Large intestine (tissue), 3 donors: Measurements from ENCODE around the gene MAEL. TPM values are rescaled to one million over a fixed set of nuclear protein-coding genes. Genes with fewer than 3 reads are reported as not detected.

Experiments
- DNase-seq, 2 donors: peaks; one replicate each; pipeline versions ENCODE4 v3.0.0 to v3.0.0-alpha.2; 2013
- H3K27ac ChIP-seq: one replicate; pipeline ENCODE4 v1.5.1; 2013; ENCODE audit warnings: low read length
- H3K27me3 ChIP-seq: 2 replicates; pipeline ENCODE4 v1.6.1; 2013; ENCODE audit warnings: low read length; ENCODE audit not compliant: control insufficient read depth, insufficient read depth
- H3K36me3 ChIP-seq: 2 replicates; pipeline ENCODE4 v1.6.1; 2013; ENCODE audit warnings: low read length; ENCODE audit not compliant: control insufficient read depth, insufficient read depth
- H3K4me1 ChIP-seq: one replicate; pipeline ENCODE4 v1.6.1; 2013; ENCODE audit warnings: low read length; ENCODE audit not compliant: control insufficient read depth, insufficient read depth
- H3K4me3 ChIP-seq: one replicate; pipeline ENCODE4 v1.5.1; 2013; ENCODE audit warnings: low read length
- H3K9me3 ChIP-seq: one replicate; pipeline ENCODE4 v1.6.1; 2013; ENCODE audit warnings: mild to moderate bottlenecking, low read depth, low read length, moderate library complexity; ENCODE audit not compliant: control insufficient read depth
- WGBS: methylation state at CpG from one replicate; pipeline ENCODE4 v1.1.5; 2013; ENCODE audit warnings: low lambda C conversion rate; ENCODE audit not compliant: insufficient coverage; 5-methylcytosine and 5-hydroxymethylcytosine counted together
- polyA plus RNA-seq: library from polyadenylated mRNA; unstranded; fragments of 120-200 nt; gene quantifications from one replicate; pipeline ENCODE4 v1.2.1, GENCODE V29; 2013

MAEL gene
- polyA plus RNA-seq, 1 donor: 0.19 TPM

DNA sequence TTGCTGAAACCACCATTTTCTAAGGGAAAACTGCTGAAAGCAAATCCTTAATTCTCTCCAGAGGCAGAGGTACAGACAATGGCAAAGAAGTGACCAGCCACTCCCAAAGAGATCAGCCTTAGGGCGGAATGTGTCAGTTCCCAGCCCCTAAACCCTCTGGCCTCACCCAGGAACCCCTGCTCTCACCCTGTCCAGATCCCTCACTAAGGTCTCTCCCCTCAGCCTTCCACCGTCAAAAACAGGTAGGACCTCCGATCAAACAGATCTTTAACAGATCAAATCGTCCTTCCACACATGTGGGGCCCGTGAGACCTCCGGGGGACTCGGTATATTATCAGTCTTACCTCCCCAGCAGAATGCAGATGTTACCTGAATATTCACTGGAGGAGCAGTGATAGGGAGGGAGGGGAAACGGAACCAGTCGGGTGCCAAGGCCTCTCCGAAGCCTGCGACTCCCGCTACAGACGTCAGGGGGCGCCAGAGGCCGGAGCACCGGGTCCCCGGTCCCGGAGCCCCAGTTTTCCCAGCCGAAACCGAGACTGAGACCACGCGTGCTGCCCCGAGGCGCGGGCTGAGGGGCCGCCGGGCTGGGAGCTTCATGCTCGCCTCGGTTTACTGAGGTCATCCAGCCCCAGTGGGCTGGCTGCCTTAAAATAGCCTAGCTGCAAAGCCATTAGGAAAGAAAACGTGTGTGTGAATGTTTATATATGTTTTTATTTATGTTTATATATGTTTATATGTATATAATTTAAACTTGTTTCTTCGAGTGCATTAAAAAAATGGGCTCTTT, 77.4 kb downstream of the MAEL start:
- H3K27me3 ChIP-seq: no peaks in the 10 kb centered on the region
- WGBS: 17% methylated on average over 1 of the region's 31 CpGs
- no peak overlapping the region for H3K27ac ChIP-seq
- peak; percentile 52 to 71 for DNase-seq
- peak overlapping the region; percentile 24 for H3K4me3 ChIP-seq
- H3K4me1 ChIP-seq: peaks cover 3% of the 10 kb centered on the region
- peaks cover 17% of the 10 kb centered on the region for H3K36me3 ChIP-seq
- no peaks in the 10 kb centered on the region for H3K9me3 ChIP-seq

GRCh38 chr1:167067904-167068303, 78.8 kb downstream of the MAEL start:
- Histone ChIP-seq H3K36me3 (peaks cover 12% of the 10 kb centered on the region), H3K4me1 (peaks cover 3% of the 10 kb centered on the region), H3K27me3 (no peaks in the 10 kb centered on the region), H3K4me3 (no peak overlapping the region), H3K27ac (no peak overlapping the region), H3K9me3 (no peaks in the 10 kb centered on the region)
- no peak for DNase-seq
- WGBS: no CpG with 5 or more reads among the region's 3 CpGs

GRCh38 chr1:167068761-167069160, 79.7 kb downstream of the MAEL start:
- H3K9me3 ChIP-seq: no peaks in the 10 kb centered on the region
- WGBS: no CpG with 5 or more reads among the region's 13 CpGs

GRCh38 chr1:167071286-167071685, 82.2 kb downstream of the MAEL start:
- H3K4me1 ChIP-seq: no peaks in the 10 kb centered on the region
- H3K4me3 ChIP-seq: no peak overlapping the region
- 100% methylated on average over 1 of the region's 8 CpGs for WGBS
- peaks cover 11% of the 10 kb centered on the region for H3K36me3 ChIP-seq
- no peaks in the 10 kb centered on the region for H3K27me3 ChIP-seq
- H3K9me3 ChIP-seq: no peaks in the 10 kb centered on the region
- no peak for DNase-seq
- no peak overlapping the region for H3K27ac ChIP-seq

More at GRCh38 chr1:167068761-167069160, 79.7 kb downstream of the MAEL start:
- DNase-seq: no peak
- no peak overlapping the region for H3K4me3 ChIP-seq
- H3K27me3 ChIP-seq: no peaks in the 10 kb centered on the region
- H3K27ac ChIP-seq: no peak overlapping the region
- H3K36me3 ChIP-seq: peaks cover 12% of the 10 kb centered on the region
- H3K4me1 ChIP-seq: peaks cover 3% of the 10 kb centered on the region

Other genes with a start within 250 kb of the MAEL start
- gene POGK, start 149.8 kb upstream of the MAEL start, polyA plus RNA-seq: 27.6 TPM
- 18.5 TPM for gene TADA1, start 113.0 kb upstream of the MAEL start, polyA plus RNA-seq
- gene ILDR2, start 13.7 kb upstream of the MAEL start, polyA plus RNA-seq: 1.7 TPM
- gene GPA33, start 101.1 kb downstream of the MAEL start, polyA plus RNA-seq: 64.4 TPM
- gene STYXL2, start 104.8 kb downstream of the MAEL start, polyA plus RNA-seq: 0.40 TPM
- 8.9 TPM for gene POU2F1, start 231.6 kb downstream of the MAEL start, polyA plus RNA-seq